Neural cell (in vitro differentiated cells): ENCODE measurements around the gene OR14A16. TPM values are rescaled to one million over a fixed set of nuclear protein-coding genes. Genes with fewer than 3 reads are reported as not detected.

ENCODE experiments used
- H2AFZ ChIP-seq: fragments of 200-600, 300-800 bp; sonication (generic), shearing (Covaris generic); 2 replicates; pipeline ENCODE4 v1.6.0; 2014; ENCODE audit warnings: low read depth, mild to moderate bottlenecking, antibody characterized with exemption, low read length, moderate library complexity
- H3F3A ChIP-seq: fragments of 200-600 bp; shearing (Covaris generic); 2 replicates; pipeline ENCODE4 v1.6.1; 2016; ENCODE audit warnings: mild to moderate bottlenecking, moderate library complexity, mixed read lengths, antibody characterized with exemption, low read length; ENCODE audit not compliant: insufficient read depth, poor library complexity, severe bottlenecking
- H3K27ac ChIP-seq: fragments of 200-600, 300-800 bp; sonication (generic), shearing (Covaris generic); 2 replicates; pipeline ENCODE4 v1.5.1; 2014; ENCODE audit warnings: mild to moderate bottlenecking, low read length, moderate library complexity
- H3K27me3 ChIP-seq: fragments of 300-800, 200-600 bp; sonication (generic), shearing (Covaris generic); 2 replicates; pipeline ENCODE4 v1.6.0; 2014; ENCODE audit warnings: mild to moderate bottlenecking, low read depth, low read length, moderate library complexity; ENCODE audit not compliant: insufficient read depth
- H3K36me3 ChIP-seq: fragments of 300-800, 200-600 bp; sonication (generic), shearing (Covaris generic); 2 replicates; pipeline ENCODE4 v1.5.1; 2014; ENCODE audit warnings: mild to moderate bottlenecking, antibody characterized with exemption, low read length, moderate library complexity; ENCODE audit not compliant: insufficient read depth
- H3K4me2 ChIP-seq: fragments of 300-800, 200-600 bp; sonication (generic), shearing (Covaris generic); 2 replicates; pipeline ENCODE4 v1.6.0; 2014; ENCODE audit warnings: mild to moderate bottlenecking, low read length
- H3K4me3 ChIP-seq: fragments of 300-800, 200-600 bp; sonication (generic), shearing (Covaris generic); 2 replicates; pipeline ENCODE4 v1.5.1; 2014; ENCODE audit warnings: mild to moderate bottlenecking, low read length, moderate library complexity
- H3K79me2 ChIP-seq: fragments of 200-600 bp; shearing (Covaris generic); replicated peaks from 2 replicates; pipeline ENCODE4 v1.6.0; 2014; ENCODE audit warnings: mild to moderate bottlenecking, low read length, moderate library complexity; ENCODE audit not compliant: insufficient read depth
- H3K9ac ChIP-seq: fragments of 300-800, 200-600 bp; sonication (generic), shearing (Covaris generic); 2 replicates; pipeline ENCODE4 v1.6.1; 2016; ENCODE audit warnings: mild to moderate bottlenecking, low read length, mixed read lengths
- H3K9me2 ChIP-seq: fragments of 200-600 bp; shearing (Covaris generic); 2 replicates; pipeline ENCODE4 v1.6.1; 2016; ENCODE audit warnings: mild to moderate bottlenecking, low read length, mixed read lengths; ENCODE audit not compliant: insufficient read depth
- H3K9me3 ChIP-seq: fragments of 200-600, 300-800 bp; sonication (generic), shearing (Covaris generic); 2 replicates; pipeline ENCODE4 v1.6.1; 2016; ENCODE audit warnings: mild to moderate bottlenecking, mixed run types, low read length, moderate library complexity, mixed read lengths
- H4K20me1 ChIP-seq: fragments of 200-600 bp; shearing (Covaris generic); 2 replicates; pipeline ENCODE4 v1.6.1; 2016; ENCODE audit warnings: mild to moderate bottlenecking, mixed run types; ENCODE audit not compliant: insufficient read depth
- EP300 ChIP-seq: fragments of 450-650 bp; conservative IDR thresholded peaks from 2 replicates; pipeline ENCODE4 v1.6.1; 2014; ENCODE audit warnings: antibody characterized with exemption, mild to moderate bottlenecking, moderate library complexity; ENCODE audit not compliant: poor library complexity, severe bottlenecking
- EZH2 ChIP-seq: fragments of 200-600, 300-800 bp; shearing (Covaris generic), sonication (generic); IDR thresholded peaks from 2 replicates; pipeline ENCODE4 v1.6.1; 2014; ENCODE audit warnings: antibody characterized with exemption, low read length, borderline replicate concordance, mild to moderate bottlenecking; ENCODE audit not compliant: insufficient read depth, poor library complexity, severe bottlenecking
- MXI1 ChIP-seq: fragments of 450-650 bp; conservative IDR thresholded peaks from 2 replicates; pipeline ENCODE4 v1.6.1; 2014; ENCODE audit warnings: antibody characterized with exemption, mild to moderate bottlenecking; ENCODE audit not compliant: poor library complexity, severe bottlenecking
- POLR2AphosphoS5 ChIP-seq: IDR thresholded peaks from 2 replicates; pipeline ENCODE4 v1.6.1; 2012
- RAD21 ChIP-seq: fragments of 450-650 bp; conservative IDR thresholded peaks from 2 replicates; pipeline ENCODE4 v1.6.1; 2014; ENCODE audit warnings: antibody characterized with exemption, mild to moderate bottlenecking, moderate library complexity
- REST ChIP-seq: IDR thresholded peaks from 2 replicates; pipeline ENCODE4 v1.6.1; 2012; ENCODE audit warnings: borderline replicate concordance
- SMC3 ChIP-seq: fragments of 450-650 bp; conservative IDR thresholded peaks from 2 replicates; pipeline ENCODE4 v1.6.1; 2014; ENCODE audit warnings: antibody characterized with exemption, mild to moderate bottlenecking, moderate library complexity; ENCODE audit not compliant: poor library complexity
- TAF1 ChIP-seq: IDR thresholded peaks from 2 replicates; pipeline ENCODE4 v1.6.1; 2012; ENCODE audit warnings: low read depth
- polyA plus RNA-seq: library from polyadenylated mRNA; depleted of rRNA; stranded (reverse); fragments of >200 nt; gene quantifications from 2 replicates; pipeline ENCODE4 v1.2.3, GENCODE V29; 2014
- TF ChIP-seq, protein P1 (sequence below): fragments of 450-650 bp; IDR thresholded peaks from 2 replicates; pipeline ENCODE4 v1.5.1; 2014; ENCODE audit warnings: antibody characterized with exemption, mild to moderate bottlenecking, moderate library complexity; ENCODE audit not compliant: poor library complexity, severe bottlenecking

Gene OR14A16
- polyA plus RNA-seq, 1 donor from 2014 or later = not detected

- Histone ChIP-seq H3K27ac (no peak overlapping the region), H3K9me3 (no peaks in the 10 kb centered on the region), H4K20me1 (no peaks in the 10 kb centered on the region), H2AFZ (no peak overlapping the region), H3K4me3 (no peak overlapping the region), H3K79me2 (no peaks in the 10 kb centered on the region), H3K4me2 (no peak overlapping the region), H3K27me3 (no peaks in the 10 kb centered on the region), H3K9ac (no peak overlapping the region), H3F3A (no peaks in the 10 kb centered on the region), H3K36me3 (no peaks in the 10 kb centered on the region), H3K9me2 (no peaks in the 10 kb centered on the region)
- TF ChIP-seq RAD21 (no peak), SMC3 (no peak)
Observed at GRCh38 chr1:247855911-247856310, 32.0 kb upstream of the OR14A16 start.

DNA sequence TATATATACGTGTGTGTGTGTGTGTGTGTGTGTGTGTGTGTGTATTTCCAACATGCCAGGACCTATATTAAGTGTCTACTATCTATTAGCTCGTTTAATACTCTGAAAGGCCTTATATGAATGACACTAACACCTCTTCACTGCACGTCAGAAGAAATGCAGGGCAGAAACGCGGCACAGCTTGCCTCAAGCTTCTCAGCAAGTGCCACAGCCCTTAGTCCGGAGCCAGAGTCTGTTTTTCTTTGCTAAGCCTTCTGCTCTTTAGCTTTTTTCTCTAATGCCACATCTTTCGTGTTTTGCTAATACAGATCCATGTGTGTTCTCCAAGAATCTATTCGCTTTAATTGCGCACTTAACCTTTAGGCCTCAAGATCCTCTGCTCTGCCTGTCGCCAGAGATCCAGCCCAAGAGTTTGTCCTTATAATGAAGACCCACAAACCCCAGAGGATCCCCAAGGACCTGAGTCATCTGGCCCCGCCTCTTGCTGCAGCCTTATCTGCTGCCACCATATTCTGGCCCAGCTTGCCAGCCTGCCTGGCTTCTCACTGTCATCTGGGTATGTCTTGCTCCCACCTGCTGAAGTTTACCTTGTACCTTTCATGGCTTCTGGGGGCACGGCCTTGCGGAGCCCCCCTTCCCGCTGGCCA lies 31.1 kb upstream of the OR14A16 start:
- no peaks in the 10 kb centered on the region for H3K79me2 ChIP-seq
- no peaks in the 10 kb centered on the region for H3K9me2 ChIP-seq
- H3K4me3 ChIP-seq = no peak overlapping the region
- no peaks in the 10 kb centered on the region for H3K27me3 ChIP-seq
- H2AFZ ChIP-seq = no peak overlapping the region
- H3K9ac ChIP-seq = no peak overlapping the region
- H3K4me2 ChIP-seq = no peak overlapping the region
- no peaks in the 10 kb centered on the region for H3K36me3 ChIP-seq
- H3K9me3 ChIP-seq = no peaks in the 10 kb centered on the region
- TF ChIP-seq SMC3 = no peak
- TF ChIP-seq, protein P1, sequence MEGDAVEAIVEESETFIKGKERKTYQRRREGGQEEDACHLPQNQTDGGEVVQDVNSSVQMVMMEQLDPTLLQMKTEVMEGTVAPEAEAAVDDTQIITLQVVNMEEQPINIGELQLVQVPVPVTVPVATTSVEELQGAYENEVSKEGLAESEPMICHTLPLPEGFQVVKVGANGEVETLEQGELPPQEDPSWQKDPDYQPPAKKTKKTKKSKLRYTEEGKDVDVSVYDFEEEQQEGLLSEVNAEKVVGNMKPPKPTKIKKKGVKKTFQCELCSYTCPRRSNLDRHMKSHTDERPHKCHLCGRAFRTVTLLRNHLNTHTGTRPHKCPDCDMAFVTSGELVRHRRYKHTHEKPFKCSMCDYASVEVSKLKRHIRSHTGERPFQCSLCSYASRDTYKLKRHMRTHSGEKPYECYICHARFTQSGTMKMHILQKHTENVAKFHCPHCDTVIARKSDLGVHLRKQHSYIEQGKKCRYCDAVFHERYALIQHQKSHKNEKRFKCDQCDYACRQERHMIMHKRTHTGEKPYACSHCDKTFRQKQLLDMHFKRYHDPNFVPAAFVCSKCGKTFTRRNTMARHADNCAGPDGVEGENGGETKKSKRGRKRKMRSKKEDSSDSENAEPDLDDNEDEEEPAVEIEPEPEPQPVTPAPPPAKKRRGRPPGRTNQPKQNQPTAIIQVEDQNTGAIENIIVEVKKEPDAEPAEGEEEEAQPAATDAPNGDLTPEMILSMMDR = no peak
- TF ChIP-seq EP300 = no peak
- TF ChIP-seq TAF1 = no peak
- no peak for TF ChIP-seq RAD21
- no peak for TF ChIP-seq REST
- TF ChIP-seq POLR2AphosphoS5 = no peak
- no peak for TF ChIP-seq EZH2
- TF ChIP-seq MXI1 = no peak
- H4K20me1 ChIP-seq = no peaks in the 10 kb centered on the region
- H3F3A ChIP-seq = no peaks in the 10 kb centered on the region
- no peak overlapping the region for H3K27ac ChIP-seq
